Measurements from ENCODE around the gene GJB4.
"Not testable (repeated sequence)": the region's sequence is repeated elsewhere in the genome, so short reads cannot be mapped to it uniquely, and the experiment has no call there.

GJB4 gene

GRCh38 chr1:34746785-34747637, 12.5 kb upstream of the GJB4 start:
- DNase-seq (ENCODE audit: low read depth in 2 of 3, low spot score in 1 of 3) = no peak

GRCh38 chr1:34747638-34747941, 11.9 kb upstream of the GJB4 start:
- no peak for DNase-seq (ENCODE audit: low read depth in 2 of 3, low spot score in 1 of 3)

- no peak for DNase-seq (ENCODE audit: low read depth in 2 of 3, low spot score in 1 of 3)
These were observed 9.5 kb upstream of the GJB4 start for GRCh38 chr1:34749992-34750391.

GRCh38 chr1:34750610-34751009, 8.9 kb upstream of the GJB4 start:
- DNase-seq (ENCODE audit: low read depth in 2 of 3, low spot score in 1 of 3) = no peak

GRCh38 chr1:34753163-34753562, 6.4 kb upstream of the GJB4 start:
- DNase-seq (ENCODE audit: low read depth in 2 of 3, low spot score in 1 of 3) = no peak

GRCh38 chr1:34754964-34755637, 4.4 kb upstream of the GJB4 start, which contains the start of gene GJB5:
TSS of gene GJB5 (plus strand) at chr1:34755047. CDS start at chr1:34757331, 2,284 bp downstream.
- no peak for DNase-seq (ENCODE audit: low read depth in 2 of 3, low spot score in 1 of 3)

- DNase-seq (ENCODE audit: low read depth in 2 of 3, low spot score in 1 of 3) = no peak
These were observed 3.6 kb upstream of the GJB4 start for GRCh38 chr1:34755961-34756360.

- DNase-seq (ENCODE audit: low read depth in 2 of 3, low spot score in 1 of 3) = no peak
These were observed 2.2 kb upstream of the GJB4 start for GRCh38 chr1:34757386-34757785.

- no peak for DNase-seq (ENCODE audit: low read depth in 2 of 3, low spot score in 1 of 3)
These were observed 789 bp upstream of the GJB4 start for GRCh38 chr1:34758751-34759150.

GRCh38 chr1:34761176-34761761, 1.7 kb downstream of the GJB4 start:
- DNase-seq (ENCODE audit: low read depth in 2 of 3, low spot score in 1 of 3) = no peak

- DNase-seq (ENCODE audit: low read depth in 2 of 3, low spot score in 1 of 3) = no peak
These were observed 2.3 kb downstream of the GJB4 start for GRCh38 chr1:34761776-34762307.

GRCh38 chr1:34762474-34763141, 3.1 kb downstream of the GJB4 start:
- DNase-seq (ENCODE audit: low read depth in 2 of 3, low spot score in 1 of 3) = no peak

- no peak for DNase-seq (ENCODE audit: low read depth in 2 of 3, low spot score in 1 of 3)
These were observed 3.7 kb downstream of the GJB4 start for GRCh38 chr1:34763142-34763781.

- DNase-seq (ENCODE audit: low read depth in 2 of 3, low spot score in 1 of 3) = no peak
These were observed 9.3 kb downstream of the GJB4 start for GRCh38 chr1:34768856-34769255.

GRCh38 chr1:34770891-34771504, 11.5 kb downstream of the GJB4 start:
- no peak for DNase-seq (ENCODE audit: low read depth in 2 of 3, low spot score in 1 of 3)

GRCh38 chr1:34771573-34772371, 12.2 kb downstream of the GJB4 start:
- DNase-seq (ENCODE audit: low read depth in 2 of 3, low spot score in 1 of 3) = no peak

- DNase-seq (ENCODE audit: low read depth in 2 of 3, low spot score in 1 of 3) = not testable (repeated sequence)
These were observed 13.6 kb downstream of the GJB4 start for GRCh38 chr1:34773114-34773513.

- no peak for DNase-seq (ENCODE audit: low read depth in 2 of 3, low spot score in 1 of 3)
These were observed 15.4 kb downstream of the GJB4 start for GRCh38 chr1:34774957-34775356.

GRCh38 chr1:34776911-34777310, 17.4 kb downstream of the GJB4 start:
- no peak for DNase-seq (ENCODE audit: low read depth in 2 of 3, low spot score in 1 of 3)

Data from stimulated activated CD4-positive, alpha-beta T cell treated with anti-CD3 and anti-CD28 coated beads, Interleukin-12 subunit alpha, Interleukin-12 subunit beta, amount 100 ng/mL, for 48 hours (primary cell).